Natural killer cell (primary cell): ENCODE data around the gene ANTKMT. TPM values are rescaled to one million over a fixed set of nuclear protein-coding genes. Genes with fewer than 3 reads are reported as not detected.

ENCODE experiments used
- ATAC-seq, 3 donors: fragments of 150-1000 bp in 2 of 3; fragments of 200-7000 bp in 1 of 3; cut with Tn5 transposase; 1 replicate in 1 of 3; 2 replicates in 2 of 3; pipeline ENCODE4 v1.10.0; 2021; ENCODE audit warnings: mild to moderate bottlenecking in 2 of 3, moderate library complexity in 2 of 3
- DNase-seq, 2 donors: peaks; one replicate each; pipeline versions ENCODE4 v3.0.0 to v3.0.0-alpha.2; 2013 to 2021; ENCODE audit warnings: mixed read lengths in 1 of 2
- H3K27ac ChIP-seq: one replicate; pipeline ENCODE4 v1.5.1; 2013; ENCODE audit warnings: mild to moderate bottlenecking, low read length
- H3K27me3 ChIP-seq: one replicate; pipeline ENCODE4 v1.6.1; 2013; ENCODE audit warnings: low read length; ENCODE audit not compliant: control insufficient read depth, insufficient read depth
- H3K36me3 ChIP-seq: one replicate; pipeline ENCODE4 v1.6.1; 2013; ENCODE audit warnings: low read length; ENCODE audit not compliant: control insufficient read depth, insufficient read depth
- H3K4me1 ChIP-seq: one replicate; pipeline ENCODE4 v1.6.1; 2013; ENCODE audit warnings: low read length; ENCODE audit not compliant: control insufficient read depth, insufficient read depth
- H3K4me3 ChIP-seq: one replicate; pipeline ENCODE4 v1.5.1; 2013; ENCODE audit warnings: low read length
- H3K9me3 ChIP-seq: one replicate; pipeline ENCODE4 v1.6.1; 2013; ENCODE audit warnings: low read length; ENCODE audit not compliant: control insufficient read depth, insufficient read depth
- H3K27ac Mint-ChIP-seq, 2 donors: one replicate each; pipeline ENCODE4 v1.8.0; 2022; ENCODE audit warnings: mild to moderate bottlenecking in 2 of 2, mixed read lengths in 2 of 2, moderate library complexity in 1 of 2
- H3K27me3 Mint-ChIP-seq, 2 donors: one replicate each; pipeline ENCODE4 v1.8.0; 2022; ENCODE audit warnings: low read depth in 2 of 2, mixed read lengths in 2 of 2
- H3K36me3 Mint-ChIP-seq: one replicate; pipeline ENCODE4 v1.8.0; 2022; ENCODE audit warnings: mixed read lengths
- H3K4me1 Mint-ChIP-seq, 2 donors: one replicate each; pipeline ENCODE4 v1.8.0; 2022; ENCODE audit warnings: mixed read lengths in 2 of 2
- H3K4me3 Mint-ChIP-seq: one replicate; pipeline ENCODE4 v1.8.0; 2022; ENCODE audit warnings: mild to moderate bottlenecking, moderate library complexity, mixed read lengths
- H3K9me3 Mint-ChIP-seq, 2 donors: one replicate each; pipeline ENCODE4 v1.8.0; 2022; ENCODE audit warnings: mixed read lengths in 2 of 2
- CTCF ChIP-seq: fragments of 200-600 bp; IDR thresholded peaks from one replicate; pipeline ENCODE4 v1.8.0; 2022; ENCODE audit warnings: antibody characterized with exemption
- WGBS: methylation state at CpG from one replicate; pipeline ENCODE4 v1.1.7; 2013; ENCODE audit warnings: missing lambda C conversion rate; ENCODE audit not compliant: insufficient coverage; 5-methylcytosine and 5-hydroxymethylcytosine counted together
- intact Hi-C: fragments of 100-400 bp; cut with micrococcal nuclease; formaldehyde crosslinking; loops from one replicate; pipeline ENCODE4 v1.14.2; 2022
- total RNA-seq, 4 donors: library from RNA; stranded (reverse); fragments of 120-200 nt in 1 of 4; gene quantifications; one replicate each; pipeline versions ENCODE4 v1.2.3 to v1.2.4, GENCODE V29; 2013 to 2022

The ANTKMT gene
- total RNA-seq, 3 donors from 2014 or later (not counting 1 experiment from before 2014, with no cell fraction given) = 33.7 to 39.0 (median 37.7) TPM

- intact Hi-C loops = no loop called here
- WGBS = 89% methylated on average over 19 of the region's 19 CpGs
- peaks cover 47% of the 10 kb centered on the region for H3K27me3 ChIP-seq
Observed at GRCh38 chr16:702341-702740, 18.6 kb upstream of the ANTKMT start.

GRCh38 chr16:703406-703805, 17.5 kb upstream of the ANTKMT start:
- intact Hi-C loops = no loop called here
- ATAC-seq = no peak
- no peak for TF ChIP-seq CTCF

More at GRCh38 chr16:702341-702740, 18.6 kb upstream of the ANTKMT start:
- Histone ChIP-seq H3K9me3 (peaks cover 3% of the 10 kb centered on the region), H3K4me1 (peaks cover 26% of the 10 kb centered on the region), H3K27ac (no peak overlapping the region), H3K36me3 (no peaks in the 10 kb centered on the region), H3K4me3 (no peak overlapping the region)
- ATAC-seq (no peak), DNase-seq (no peak)
- Mint-ChIP-seq H3K4me1 (no peaks in the 10 kb centered on the region), H3K27ac (no peak overlapping the region), H3K9me3 (no peaks in the 10 kb centered on the region), H3K4me3 (no peak overlapping the region), H3K27me3 (peaks cover 11 to 19% of the 10 kb centered on the region in 2 donors), H3K36me3 (no peaks in the 10 kb centered on the region)
- TF ChIP-seq CTCF = no peak

GRCh38 chr16:704047-704446, 16.9 kb upstream of the ANTKMT start:
- H3K4me3 Mint-ChIP-seq = no peak overlapping the region
- no peaks in the 10 kb centered on the region for H3K36me3 Mint-ChIP-seq
- ATAC-seq (no peak), DNase-seq (no peak)
- Histone ChIP-seq H3K4me3 (no peak overlapping the region), H3K9me3 (peaks cover 3% of the 10 kb centered on the region), H3K36me3 (no peaks in the 10 kb centered on the region), H3K4me1 (peaks cover 24% of the 10 kb centered on the region), H3K27ac (no peak overlapping the region), H3K27me3 (peaks cover 54% of the 10 kb centered on the region)
- no peaks in the 10 kb centered on the region for H3K9me3 Mint-ChIP-seq
- H3K4me1 Mint-ChIP-seq = no peaks in the 10 kb centered on the region
- no peak for TF ChIP-seq CTCF
- intact Hi-C loops = no loop called here
- H3K27me3 Mint-ChIP-seq = peaks cover 19 to 27% of the 10 kb centered on the region in 2 donors
- WGBS = 61% methylated on average over 7 of the region's 7 CpGs
- no peak overlapping the region for H3K27ac Mint-ChIP-seq

More at GRCh38 chr16:703406-703805, 17.5 kb upstream of the ANTKMT start:
- no peak for DNase-seq
- H3K27me3 Mint-ChIP-seq = peaks cover 18 to 26% of the 10 kb centered on the region in 2 donors
- Histone ChIP-seq H3K36me3 (no peaks in the 10 kb centered on the region), H3K9me3 (peaks cover 3% of the 10 kb centered on the region), H3K27ac (no peak overlapping the region), H3K4me1 (peaks cover 26% of the 10 kb centered on the region), H3K27me3 (peaks cover 50% of the 10 kb centered on the region), H3K4me3 (no peak overlapping the region)
- 81% methylated on average over 12 of the region's 12 CpGs for WGBS
- H3K9me3 Mint-ChIP-seq = no peaks in the 10 kb centered on the region
- H3K27ac Mint-ChIP-seq = no peak overlapping the region
- no peaks in the 10 kb centered on the region for H3K36me3 Mint-ChIP-seq
- no peaks in the 10 kb centered on the region for H3K4me1 Mint-ChIP-seq
- no peak overlapping the region for H3K4me3 Mint-ChIP-seq
